ENCODE results near the gene RFT1.
A peak's percentile ranks its signal among the peaks of the same experiment; 100 is the strongest.

RFT1 gene

DNA sequence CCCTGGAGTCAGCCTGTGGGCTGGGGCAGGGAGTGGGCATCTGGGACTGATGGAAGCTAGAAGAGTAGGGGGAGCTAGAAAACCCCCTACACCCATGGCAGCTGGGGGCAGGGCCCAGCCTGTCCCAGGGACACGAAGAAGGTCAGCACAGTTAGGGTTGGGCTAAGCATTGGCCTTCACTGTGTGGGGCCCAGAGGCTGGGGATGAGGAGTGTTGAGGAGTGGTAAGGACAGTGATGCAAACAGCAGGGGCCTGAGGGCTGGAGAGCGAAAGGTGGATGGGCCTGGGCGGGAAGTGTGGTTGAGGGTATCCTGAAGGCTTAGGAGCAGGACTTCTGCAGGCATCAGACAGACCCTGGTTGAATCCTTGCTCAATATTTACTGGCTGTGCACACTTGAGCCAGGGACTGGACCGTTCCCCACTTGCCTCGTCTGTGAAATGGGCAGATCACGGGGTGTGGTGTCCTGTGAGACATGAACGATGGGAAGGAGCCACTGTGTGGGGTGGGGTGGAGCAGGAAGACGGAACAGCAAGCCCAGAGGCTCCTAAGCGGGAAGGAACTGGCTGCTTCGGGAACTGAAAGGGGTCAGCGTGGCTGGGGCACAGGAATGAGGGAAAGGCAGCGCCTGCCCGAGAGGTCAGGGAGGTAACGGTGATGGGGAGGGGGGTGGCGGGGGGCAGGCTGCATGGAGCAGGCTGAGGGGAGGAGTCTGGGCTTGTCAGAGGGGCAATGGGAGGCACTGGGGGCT is 38.1 kb upstream of the RFT1 start:
- TF ChIP-seq ZNF274 (IDR thresholded peaks at IDR 0.05; ENCODE audit: low read depth, low read length): no peak
- no peak overlapping the region for H3K4me3 ChIP-seq (ENCODE audit: low read length)

DNA sequence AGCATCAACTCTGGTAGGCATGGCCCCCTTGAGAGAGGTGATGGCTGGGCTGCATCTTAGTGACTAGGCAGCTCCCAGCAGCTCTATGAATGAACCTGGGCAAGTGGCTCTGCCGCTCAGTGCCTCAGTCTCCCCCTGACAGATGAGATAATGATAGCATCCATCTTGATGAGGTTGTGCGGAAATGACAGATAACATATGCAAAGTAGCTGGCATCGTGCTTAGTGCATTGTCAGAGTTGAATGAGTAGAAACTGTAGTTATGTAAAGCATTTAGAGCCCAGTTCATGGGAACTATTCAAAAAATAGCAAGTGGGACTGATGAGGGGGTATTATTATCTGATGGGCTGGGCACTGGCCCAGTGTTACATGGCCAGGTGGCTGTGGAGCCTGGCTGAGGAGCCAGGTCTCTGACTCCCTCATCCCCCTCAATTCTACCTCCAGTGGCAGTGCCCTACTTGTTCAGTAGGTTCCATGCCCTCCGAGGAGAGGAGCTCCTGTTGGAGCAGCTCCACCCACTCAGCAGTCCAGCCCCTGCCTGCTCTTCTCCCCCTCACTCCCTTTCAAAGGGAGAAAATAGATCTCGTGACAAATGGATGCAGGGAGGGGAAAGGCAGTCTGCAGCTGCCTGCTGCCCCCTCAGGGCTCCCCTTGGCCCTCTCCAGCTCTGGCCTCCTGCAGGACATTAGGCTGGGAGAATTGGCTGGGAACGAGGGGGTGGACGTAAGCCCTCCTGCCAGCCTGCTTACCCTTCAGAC is 37.4 kb upstream of the RFT1 start:
- H3K4me3 ChIP-seq (ENCODE audit: low read length): peak overlapping the region; percentile 1; the same call in 1 of the 2 replicates
- TF ChIP-seq ZNF274 (IDR thresholded peaks at IDR 0.05; ENCODE audit: low read depth, low read length): no peak

DNA sequence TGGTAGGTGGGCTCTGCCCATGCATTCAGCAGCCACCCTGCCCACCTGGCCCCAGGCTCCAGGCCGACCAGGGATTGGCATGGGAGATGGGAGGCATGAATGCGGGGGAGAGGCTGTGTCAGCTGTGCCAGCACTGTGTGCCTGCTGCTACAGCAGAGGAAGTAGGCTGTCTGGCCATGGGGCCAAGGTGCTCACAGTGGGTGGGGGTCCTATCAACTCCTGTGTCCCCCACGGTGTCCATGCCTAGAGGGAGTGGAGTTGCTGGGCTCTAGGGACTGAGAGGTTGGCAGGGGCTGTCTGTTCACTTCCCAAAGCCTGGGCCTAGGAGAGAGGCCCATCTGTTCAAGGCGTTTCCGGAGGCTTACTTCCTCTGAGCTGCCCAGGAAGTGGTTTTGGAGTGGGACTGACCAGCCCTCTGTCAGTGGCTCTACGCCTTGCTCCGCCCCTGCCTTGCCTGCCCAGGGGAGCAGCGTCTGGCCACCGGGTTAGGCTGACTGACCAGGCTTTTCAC is 36.6 kb upstream of the RFT1 start:
- H3K4me3 ChIP-seq (ENCODE audit: low read length): no peak overlapping the region; the same call in 1 of the 2 replicates
- no peak for TF ChIP-seq ZNF274 (IDR thresholded peaks at IDR 0.05; ENCODE audit: low read depth, low read length)

DNA sequence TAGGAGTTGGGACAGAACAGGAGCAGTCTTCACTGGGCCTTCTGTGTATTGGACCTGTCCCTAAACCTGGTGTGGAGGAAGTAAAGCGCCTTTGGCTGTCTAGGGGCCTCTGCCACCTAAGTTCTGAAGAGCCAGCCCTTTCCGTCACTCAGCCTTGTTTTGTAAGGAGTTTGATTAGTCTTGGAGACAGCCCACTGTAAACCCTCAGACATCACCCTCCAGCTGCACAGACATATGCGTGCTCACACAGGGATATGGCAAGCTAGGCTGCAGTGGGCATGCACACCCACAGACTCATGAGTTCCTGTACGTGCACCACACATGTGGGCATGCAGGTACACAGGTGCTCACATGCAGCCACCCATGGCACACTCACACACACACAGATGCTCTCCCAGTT is 36.0 kb upstream of the RFT1 start:
- no peak for TF ChIP-seq ZNF274 (IDR thresholded peaks at IDR 0.05; ENCODE audit: low read depth, low read length)
- H3K4me3 ChIP-seq (ENCODE audit: low read length): no peak overlapping the region

DNA sequence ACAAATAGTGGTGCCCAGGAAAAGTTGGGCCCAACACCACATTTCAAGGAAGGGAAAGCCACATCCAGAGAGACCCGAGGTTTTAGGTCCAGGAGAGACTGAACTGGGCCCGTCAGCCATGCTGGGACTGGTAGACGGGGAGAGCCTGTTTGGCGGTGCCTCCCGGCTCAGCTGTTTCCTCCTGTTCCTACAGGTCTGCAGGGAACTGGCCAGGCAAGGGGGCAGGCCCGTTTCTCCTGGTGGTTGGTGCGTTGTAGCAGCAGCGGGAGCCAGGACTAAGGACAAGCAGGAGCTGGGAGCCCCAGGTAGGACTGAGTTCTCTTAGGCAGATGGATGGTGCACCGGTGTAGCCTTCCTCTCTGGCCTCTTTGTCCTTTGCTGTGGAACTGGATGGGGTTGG is 34.7 kb upstream of the RFT1 start:
- TF ChIP-seq ZNF274 (IDR thresholded peaks at IDR 0.05; ENCODE audit: low read depth, low read length): no peak
- no peak overlapping the region for H3K4me3 ChIP-seq (ENCODE audit: low read length)

DNA sequence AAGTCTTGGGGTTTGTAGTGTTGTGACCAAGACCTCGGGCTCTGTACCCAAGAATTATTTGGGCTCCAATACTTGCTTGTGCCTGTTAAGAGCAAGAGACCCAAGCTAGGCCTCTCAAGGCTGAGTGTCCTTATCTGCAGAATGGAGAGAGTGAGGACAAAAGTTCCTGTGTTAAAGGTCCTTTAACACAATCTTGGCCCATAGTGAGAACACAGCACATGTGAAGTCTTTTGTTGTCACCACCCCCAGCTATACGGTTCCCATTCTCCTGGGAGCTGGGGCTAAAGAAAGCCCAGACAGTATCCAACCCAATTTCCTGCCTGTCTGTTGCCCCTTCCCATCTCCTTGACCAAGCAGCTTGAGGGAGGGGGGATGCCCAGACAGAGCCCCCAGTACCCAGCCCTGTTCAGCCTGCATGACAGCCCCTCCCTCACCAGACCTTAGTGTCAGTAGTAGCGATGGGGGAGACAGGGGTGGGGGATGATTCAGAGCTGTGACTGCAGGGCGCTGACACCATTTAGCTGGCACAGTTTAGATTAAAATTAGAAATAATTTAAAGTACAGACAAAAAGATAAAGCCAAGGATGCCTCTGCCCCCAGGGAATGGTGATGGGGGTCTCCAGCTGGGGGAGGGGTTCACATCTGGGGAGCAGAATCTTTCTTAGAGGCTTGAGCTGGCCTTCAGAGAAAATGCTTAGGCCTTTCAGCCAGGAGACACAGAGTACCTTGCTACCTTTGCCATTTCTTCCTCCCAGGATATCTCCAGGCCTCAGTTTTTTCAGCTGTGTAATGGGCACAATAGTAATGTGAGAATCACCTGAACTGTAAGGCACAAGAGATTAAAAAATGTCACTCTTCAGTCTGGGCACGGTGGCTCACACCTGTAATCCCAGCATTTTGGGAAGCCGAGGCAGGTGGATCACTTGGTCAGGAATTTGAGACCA is 33.5 kb upstream of the RFT1 start:
- TF ChIP-seq ZNF274 (IDR thresholded peaks at IDR 0.05; ENCODE audit: low read depth, low read length): no peak
- H3K4me3 ChIP-seq (ENCODE audit: low read length): peak overlapping the region; percentile 88; the same call in 1 of the 2 replicates

DNA sequence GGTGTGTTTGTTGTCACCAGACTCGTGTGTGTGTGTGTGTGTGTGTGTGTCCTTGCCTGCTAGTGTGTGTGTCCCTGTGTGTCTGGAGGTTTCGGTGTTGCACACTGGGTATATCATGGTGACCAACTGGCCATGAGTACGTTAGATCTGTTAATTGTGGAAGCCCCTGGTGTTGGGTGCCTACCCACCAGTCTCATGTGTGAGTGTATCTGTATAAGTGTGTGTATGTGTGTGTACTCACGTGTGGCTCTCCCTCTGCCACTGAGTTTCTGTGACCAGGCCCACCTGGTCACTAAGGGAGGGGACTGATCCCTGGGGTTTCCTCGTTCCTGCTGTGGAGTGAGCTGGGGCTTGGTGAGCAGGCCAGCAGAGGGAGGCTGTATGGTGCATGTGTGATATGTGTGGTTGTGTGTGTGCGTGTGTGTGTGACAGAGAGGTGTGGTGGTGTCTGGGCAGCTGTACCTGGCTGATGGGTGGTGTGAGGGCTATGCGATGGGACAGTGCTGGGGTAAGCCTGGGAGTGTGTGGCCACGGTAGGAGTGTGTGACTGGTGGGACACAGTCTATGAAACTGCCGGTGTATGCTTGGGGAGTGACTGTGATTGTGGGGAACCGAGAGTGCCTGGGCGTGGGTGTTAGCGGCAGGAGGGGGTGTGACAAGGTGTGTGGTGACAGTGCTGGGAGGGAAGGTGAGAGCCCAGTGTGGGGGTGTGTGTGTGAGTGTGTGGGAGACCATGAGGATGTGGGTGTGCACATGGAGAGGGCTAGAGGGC is 32.6 kb upstream of the RFT1 start:
- peak overlapping the region; percentile 88 for H3K4me3 ChIP-seq (ENCODE audit: low read length)
- TF ChIP-seq ZNF274 (IDR thresholded peaks at IDR 0.05; ENCODE audit: low read depth, low read length): no peak

DNA sequence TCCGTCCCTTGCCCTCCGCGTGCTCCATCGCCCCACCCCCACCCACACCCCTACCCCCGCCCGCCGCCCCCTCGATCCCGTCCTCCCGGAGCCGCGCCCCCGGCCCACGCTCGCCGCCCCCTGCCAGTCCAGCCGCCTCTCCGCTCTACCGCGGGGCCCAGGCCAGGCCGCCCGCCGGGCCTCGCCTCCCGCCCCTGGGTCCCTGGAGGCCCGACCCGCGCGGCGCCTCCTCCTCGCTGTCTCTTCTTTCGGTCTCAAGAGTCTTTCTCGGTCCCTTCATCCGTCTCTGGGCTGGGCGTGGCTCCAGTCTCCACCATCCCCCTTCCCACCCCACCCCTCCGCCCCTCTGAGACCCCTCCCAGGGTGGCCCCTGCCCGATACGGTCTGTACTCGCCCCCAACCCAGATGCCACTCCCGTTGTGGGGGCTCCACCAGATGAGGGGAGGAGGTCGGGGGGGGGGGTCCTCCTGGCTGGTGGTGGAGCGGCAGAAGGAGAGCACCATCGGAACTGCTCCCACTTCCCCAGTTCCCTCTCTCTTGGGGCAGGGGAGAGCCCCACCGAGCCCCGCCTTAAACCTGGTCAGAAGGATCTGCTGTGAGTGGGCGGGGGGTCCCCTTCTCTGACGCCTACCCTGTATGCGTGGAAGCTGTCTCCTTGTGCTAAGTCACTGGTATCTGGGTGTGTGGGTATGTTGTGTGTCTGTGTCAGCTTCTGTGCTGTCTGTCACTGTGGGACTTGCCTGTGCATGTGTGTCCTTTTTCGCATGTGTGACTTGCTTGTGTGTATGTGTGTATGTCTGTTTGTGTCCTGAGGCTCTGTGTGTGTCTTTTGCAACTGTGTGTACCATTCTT is 31.8 kb upstream of the RFT1 start:
- TF ChIP-seq ZNF274 (IDR thresholded peaks at IDR 0.05; ENCODE audit: low read depth, low read length): no peak
- peak overlapping the region; percentile 88 for H3K4me3 ChIP-seq (ENCODE audit: low read length)

DNA sequence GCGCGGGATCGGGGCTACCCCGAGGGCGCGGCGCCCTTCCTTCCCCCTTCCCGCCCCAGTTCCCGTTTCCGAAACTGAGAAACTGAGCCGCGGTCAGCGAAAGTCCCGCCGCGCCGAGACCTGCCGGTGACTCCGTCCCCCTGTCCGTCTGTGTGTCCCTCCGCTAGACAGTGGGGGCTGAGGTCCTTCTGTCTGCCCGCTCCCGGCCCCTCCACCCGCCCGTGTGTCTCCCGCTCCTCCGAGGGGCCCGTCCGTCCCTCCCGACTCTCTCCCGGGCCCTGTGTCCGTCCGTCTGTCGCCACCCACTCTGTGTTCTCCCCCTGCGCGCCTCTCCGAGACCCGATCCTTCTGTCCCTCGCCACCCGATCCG is 31.2 kb upstream of the RFT1 start:
- H3K4me3 ChIP-seq (ENCODE audit: low read length): peak overlapping the region; percentile 88
- no peak for TF ChIP-seq ZNF274 (IDR thresholded peaks at IDR 0.05; ENCODE audit: low read depth, low read length)

DNA sequence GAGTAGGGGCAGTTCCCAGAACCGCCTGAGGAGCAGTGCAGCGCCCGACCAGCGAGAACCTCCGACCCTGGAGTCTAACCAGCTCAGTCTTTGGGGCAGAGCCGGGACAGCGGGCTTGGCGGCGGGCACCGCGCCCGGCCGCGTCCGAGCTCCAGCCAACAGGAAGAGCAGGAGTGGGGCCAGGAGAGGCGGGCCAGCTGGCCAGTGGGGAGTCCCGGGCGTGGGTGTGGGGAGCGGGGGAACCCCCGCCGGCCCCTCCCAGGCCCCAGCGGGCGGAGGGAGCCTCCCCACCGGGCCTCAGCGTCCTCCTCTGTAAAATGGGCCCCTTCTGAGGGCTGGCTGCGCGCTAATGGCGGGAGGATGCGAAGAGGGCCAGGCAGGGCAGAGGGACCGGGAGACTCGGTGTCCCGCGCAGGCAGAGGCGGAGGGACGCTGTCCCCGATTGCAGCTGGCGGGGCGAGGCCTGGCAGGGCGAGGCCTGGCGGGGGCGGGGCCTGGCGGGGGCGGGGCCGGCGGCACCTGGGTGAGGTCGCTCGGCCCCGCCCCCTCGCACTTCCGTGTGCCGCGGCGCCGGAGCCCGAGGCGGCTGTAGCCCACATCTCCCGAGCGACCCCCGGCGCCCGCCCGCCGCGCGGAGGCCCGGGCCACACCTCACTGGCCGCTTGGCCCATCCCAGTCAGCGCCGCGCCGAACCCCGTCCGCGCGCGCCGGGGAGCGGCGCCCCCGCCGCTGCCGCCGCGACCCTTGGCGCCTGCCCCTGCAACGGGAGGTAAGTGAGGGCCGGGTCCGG is 30.6 kb upstream of the RFT1 start, which contains the start of gene PRKCD:
PRKCD (plus strand) TSS at position 550 of the 790 bp plus-strand sequence. CDS start 17,214 bp downstream, outside the sequence.
- peak within 1 kb of the TSS; percentile 88 for H3K4me3 ChIP-seq (ENCODE audit: low read length)
- TF ChIP-seq ZNF274 (IDR thresholded peaks at IDR 0.05; ENCODE audit: low read depth, low read length): no peak

DNA sequence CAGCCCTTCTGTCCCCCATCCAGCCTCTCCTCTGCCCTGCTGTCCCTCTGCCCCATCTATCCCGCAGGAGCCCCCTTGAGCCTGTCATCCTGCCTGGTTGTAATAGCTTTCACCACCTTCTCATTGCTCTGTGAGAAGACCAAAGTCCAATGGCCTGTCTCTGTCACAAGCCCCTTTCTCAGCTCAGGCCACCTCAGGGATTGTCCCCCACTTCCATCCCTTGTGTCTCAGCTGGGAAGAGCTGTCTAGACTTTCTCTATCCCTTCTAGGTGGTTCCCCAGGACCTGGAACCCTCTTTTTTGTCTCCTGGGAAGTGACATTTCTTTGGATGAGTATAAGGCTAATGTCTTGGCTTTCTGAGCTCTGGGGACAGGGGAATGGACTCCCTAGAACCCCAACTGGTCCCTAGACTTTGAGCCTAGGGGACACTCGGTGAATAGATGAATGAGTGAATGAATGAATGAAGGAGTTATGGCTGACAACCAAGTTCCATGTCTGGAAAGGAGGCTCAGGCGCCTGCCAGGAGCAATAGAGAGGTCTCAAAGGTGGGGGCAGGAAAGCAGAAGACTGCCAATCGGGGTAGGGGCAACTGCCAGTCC is 29.9 kb upstream of the RFT1 start:
- TF ChIP-seq ZNF274 (IDR thresholded peaks at IDR 0.05; ENCODE audit: low read depth, low read length): no peak
- H3K4me3 ChIP-seq (ENCODE audit: low read length): peak overlapping the region; percentile 66; the same call in 1 of the 2 replicates
